SK-N-SH (cell line): ENCODE measurements around the gene ARHGAP20. TPM values are rescaled to one million over a fixed set of nuclear protein-coding genes. Genes with fewer than 3 reads are reported as not detected.

ENCODE experiments used
- CTCF ChIA-PET: fragments of 300-600, 350-600 bp; formaldehyde crosslinking; extraction: SDS; loops from one replicate; lab custom pipeline; 2021; lab: Yijun Ruan, JAX
- POLR2A ChIA-PET: fragments of 350-600 bp; sonication (Branson Sonifier 250); formaldehyde crosslinking; extraction: SDS; loops from one replicate; lab custom pipeline; 2020; ENCODE audit warnings: antibody characterized with exemption, inconsistent platforms; lab: Yijun Ruan, JAX
- DNase-seq: peaks from one replicate; pipeline ENCODE4 v3.0.0; 2012
- H2AFZ ChIP-seq: fragments of 200-600 bp; sonication (generic); 2 replicates; pipeline ENCODE4 v1.8.1; 2016; ENCODE audit warnings: antibody characterized with exemption, mild to moderate bottlenecking, low read depth
- H3F3A ChIP-seq: fragments of 200-600 bp; sonication (generic); replicated peaks from 2 replicates; pipeline ENCODE3; 2016; ENCODE audit warnings: antibody characterized with exemption, mild to moderate bottlenecking; ENCODE audit not compliant: insufficient read depth
- H3K27ac ChIP-seq, 2 experiments: fragments of 200-500 bp in 1 of 2; fragments of 200-600 bp in 1 of 2; sonication (Bioruptor generic) in 1 of 2; sonication (generic), shearing (Covaris generic) in 1 of 2; 2 replicates each; pipeline versions ENCODE4 v1.5.1 to v1.6.1; 2014 to 2016; ENCODE audit warnings: low read depth in 2 of 2, inconsistent platforms in 1 of 2, low read length in 1 of 2, mild to moderate bottlenecking in 1 of 2, mixed read lengths in 1 of 2
- H3K27me3 ChIP-seq: fragments of 200-600 bp; sonication (generic), shearing (Covaris generic); 2 replicates; pipeline ENCODE4 v1.6.1; 2016; ENCODE audit warnings: mixed run types; ENCODE audit not compliant: insufficient read depth
- H3K36me3 ChIP-seq, 2 experiments: fragments of 200-500 bp in 1 of 2; fragments of 200-600 bp in 1 of 2; sonication (Bioruptor generic) in 1 of 2; sonication (generic) in 1 of 2; replicated peaks in 1 of 2; 2 replicates each; pipeline versions ENCODE3 to v1.5.1; 2014 to 2016; ENCODE audit warnings: low read length in 1 of 2, mild to moderate bottlenecking in 1 of 2; ENCODE audit not compliant: insufficient read depth in 2 of 2, control insufficient read depth in 1 of 2
- H3K4me1 ChIP-seq, 2 experiments: fragments of 200-500 bp in 1 of 2; fragments of 200-600 bp in 1 of 2; sonication (Bioruptor generic) in 1 of 2; sonication (generic), shearing (Covaris generic) in 1 of 2; 2 replicates each; pipeline versions ENCODE4 v1.5.1 to v1.6.1; 2014 to 2016; ENCODE audit warnings: low read depth in 1 of 2, low read length in 1 of 2, mixed run types in 1 of 2; ENCODE audit not compliant: insufficient read depth in 2 of 2, control insufficient read depth in 1 of 2
- H3K4me2 ChIP-seq: fragments of 200-600 bp; sonication (generic), shearing (Covaris generic); 2 replicates; pipeline ENCODE4 v1.6.1; 2017; ENCODE audit warnings: mixed run types
- H3K4me3 ChIP-seq, 2 experiments: fragments of 200-500 bp in 1 of 2; fragments of 200-600 bp in 1 of 2; sonication (Bioruptor generic) in 1 of 2; sonication (generic), shearing (Covaris generic) in 1 of 2; 2 replicates each; pipeline versions ENCODE4 v1.5.1 to v1.8.1; 2014 to 2016; ENCODE audit warnings: low read depth in 2 of 2, inconsistent platforms in 1 of 2, low read length in 1 of 2, mild to moderate bottlenecking in 1 of 2, mixed read lengths in 1 of 2, moderate library complexity in 1 of 2
- H3K79me2 ChIP-seq: fragments of 200-600 bp; sonication (generic); 2 replicates; pipeline ENCODE4 v1.8.1; 2017; ENCODE audit warnings: mild to moderate bottlenecking; ENCODE audit not compliant: insufficient read depth
- H3K9ac ChIP-seq: fragments of 200-600 bp; sonication (generic); 2 replicates; pipeline ENCODE4 v1.6.1; 2017; ENCODE audit warnings: mixed run types
- H3K9me2 ChIP-seq: fragments of 200-600 bp; sonication (generic); 2 replicates; pipeline ENCODE4 v1.6.1; 2017; ENCODE audit warnings: mixed run types
- H3K9me3 ChIP-seq: fragments of 200-600 bp; sonication (generic); 2 replicates; pipeline ENCODE4 v1.6.1; 2017; ENCODE audit warnings: mixed run types, mild to moderate bottlenecking, moderate library complexity
- H4K20me1 ChIP-seq: fragments of 200-600 bp; sonication (generic); 2 replicates; pipeline ENCODE4 v1.6.1; 2017; ENCODE audit warnings: mild to moderate bottlenecking, mixed run types; ENCODE audit not compliant: insufficient read depth
- ELF1 ChIP-seq: IDR thresholded peaks from 2 replicates; pipeline ENCODE4 v1.4.0; 2012
- EZH2phosphoT487 ChIP-seq: fragments of 200-600 bp; sonication (generic); IDR thresholded peaks from 2 replicates; pipeline ENCODE4 v1.6.1; 2017; ENCODE audit warnings: low read depth, mixed run types, mild to moderate bottlenecking, antibody characterized with exemption, moderate library complexity, borderline replicate concordance
- FOXM1 ChIP-seq: IDR thresholded peaks from 2 replicates; pipeline ENCODE4 v1.4.0; 2012; ENCODE audit warnings: low read depth, mild to moderate bottlenecking
- GABPA ChIP-seq: IDR thresholded peaks from 2 replicates; pipeline ENCODE4 v1.4.0; 2012; ENCODE audit warnings: low read depth, mild to moderate bottlenecking
- JUND ChIP-seq: IDR thresholded peaks from 2 replicates; pipeline ENCODE4 v1.4.0; 2012
- MEF2A ChIP-seq: IDR thresholded peaks from 2 replicates; pipeline ENCODE4 v1.4.0; 2012; ENCODE audit warnings: low read depth, borderline replicate concordance
- MXI1 ChIP-seq: IDR thresholded peaks from 2 replicates; pipeline ENCODE4 v1.6.1; 2012; ENCODE audit warnings: mild to moderate bottlenecking, low read depth, low read length, improper control_type of control experiment
- NFIC ChIP-seq: IDR thresholded peaks from 2 replicates; pipeline ENCODE4 v1.4.0; 2012; ENCODE audit warnings: borderline replicate concordance
- POLR2AphosphoS5 ChIP-seq: IDR thresholded peaks from 2 replicates; pipeline ENCODE4 v1.6.1; 2012; ENCODE audit warnings: low read depth, low read length
- SMC3 ChIP-seq: IDR thresholded peaks from 2 replicates; pipeline ENCODE4 v1.6.1; 2012; ENCODE audit warnings: low read depth, low read length, improper control_type of control experiment
- ZBTB33 ChIP-seq: IDR thresholded peaks from 2 replicates; pipeline ENCODE4 v1.4.0; 2012; ENCODE audit warnings: low read depth, borderline replicate concordance
- WGBS: methylation state at CpG from one replicate; pipeline ENCODE4 v1.1.6; 2017; ENCODE audit warnings: low lambda C conversion rate; 5-methylcytosine and 5-hydroxymethylcytosine counted together
- polyA plus RNA-seq, 3 experiments: library from polyadenylated mRNA; depleted of rRNA; stranded (reverse); fragments of >200 nt; gene quantifications; 2 replicates each; pipeline ENCODE4 v1.2.3, GENCODE V29; 2012
- TF ChIP-seq, protein P1 (sequence below): IDR thresholded peaks from 2 replicates; pipeline ENCODE4 v1.6.1; 2012; ENCODE audit warnings: mild to moderate bottlenecking, low read depth, low read length, moderate library complexity
- TF ChIP-seq, protein P2 (sequence below): IDR thresholded peaks from 2 replicates; pipeline ENCODE4; 2012
- TF ChIP-seq, protein P3 (sequence below): fragments of 150-350 bp; IDR thresholded peaks from 2 replicates; pipeline ENCODE4 v1.6.1; 2016; ENCODE audit warnings: mild to moderate bottlenecking, low read depth, low read length

The ARHGAP20 gene
- polyA plus RNA-seq, 1 of the 3 experiments (the other 2 are of a cell fraction): 0.76 TPM

GRCh38 chr11:110566577-110566976 is 145.7 kb downstream of the ARHGAP20 start:
- Histone ChIP-seq H3K4me2 (no peak overlapping the region), H2AFZ (no peak overlapping the region), H3K27ac (no peak overlapping the region), H4K20me1 (no peaks in the 10 kb centered on the region), H3K4me3 (no peak overlapping the region), H3F3A (no peaks in the 10 kb centered on the region), H3K79me2 (no peaks in the 10 kb centered on the region), H3K9me2 (no peaks in the 10 kb centered on the region), H3K36me3 (no peaks in the 10 kb centered on the region), H3K9ac (no peak overlapping the region), H3K27me3 (peaks cover 4% of the 10 kb centered on the region; the same call in 1 of the 2 replicates), H3K9me3 (no peaks in the 10 kb centered on the region), H3K4me1 (no peaks in the 10 kb centered on the region)
- POLR2A ChIA-PET: no interaction called here
- WGBS: 23% methylated on average over 2 of the region's 2 CpGs
- DNase-seq: no peak
- TF ChIP-seq, protein P1, sequence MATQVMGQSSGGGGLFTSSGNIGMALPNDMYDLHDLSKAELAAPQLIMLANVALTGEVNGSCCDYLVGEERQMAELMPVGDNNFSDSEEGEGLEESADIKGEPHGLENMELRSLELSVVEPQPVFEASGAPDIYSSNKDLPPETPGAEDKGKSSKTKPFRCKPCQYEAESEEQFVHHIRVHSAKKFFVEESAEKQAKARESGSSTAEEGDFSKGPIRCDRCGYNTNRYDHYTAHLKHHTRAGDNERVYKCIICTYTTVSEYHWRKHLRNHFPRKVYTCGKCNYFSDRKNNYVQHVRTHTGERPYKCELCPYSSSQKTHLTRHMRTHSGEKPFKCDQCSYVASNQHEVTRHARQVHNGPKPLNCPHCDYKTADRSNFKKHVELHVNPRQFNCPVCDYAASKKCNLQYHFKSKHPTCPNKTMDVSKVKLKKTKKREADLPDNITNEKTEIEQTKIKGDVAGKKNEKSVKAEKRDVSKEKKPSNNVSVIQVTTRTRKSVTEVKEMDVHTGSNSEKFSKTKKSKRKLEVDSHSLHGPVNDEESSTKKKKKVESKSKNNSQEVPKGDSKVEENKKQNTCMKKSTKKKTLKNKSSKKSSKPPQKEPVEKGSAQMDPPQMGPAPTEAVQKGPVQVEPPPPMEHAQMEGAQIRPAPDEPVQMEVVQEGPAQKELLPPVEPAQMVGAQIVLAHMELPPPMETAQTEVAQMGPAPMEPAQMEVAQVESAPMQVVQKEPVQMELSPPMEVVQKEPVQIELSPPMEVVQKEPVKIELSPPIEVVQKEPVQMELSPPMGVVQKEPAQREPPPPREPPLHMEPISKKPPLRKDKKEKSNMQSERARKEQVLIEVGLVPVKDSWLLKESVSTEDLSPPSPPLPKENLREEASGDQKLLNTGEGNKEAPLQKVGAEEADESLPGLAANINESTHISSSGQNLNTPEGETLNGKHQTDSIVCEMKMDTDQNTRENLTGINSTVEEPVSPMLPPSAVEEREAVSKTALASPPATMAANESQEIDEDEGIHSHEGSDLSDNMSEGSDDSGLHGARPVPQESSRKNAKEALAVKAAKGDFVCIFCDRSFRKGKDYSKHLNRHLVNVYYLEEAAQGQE: no peak
- no peak for TF ChIP-seq EZH2phosphoT487
- no peak for TF ChIP-seq JUND
- no peak for TF ChIP-seq GABPA
- TF ChIP-seq FOXM1: no peak
- no peak for TF ChIP-seq SMC3
- no peak for TF ChIP-seq ELF1
- CTCF ChIA-PET: interaction anchor here (1.1 kb wide), 1 partner anchor 856 kb away, joined by 3 read pairs; no protein-coding TSS in a partner anchor

DNA sequence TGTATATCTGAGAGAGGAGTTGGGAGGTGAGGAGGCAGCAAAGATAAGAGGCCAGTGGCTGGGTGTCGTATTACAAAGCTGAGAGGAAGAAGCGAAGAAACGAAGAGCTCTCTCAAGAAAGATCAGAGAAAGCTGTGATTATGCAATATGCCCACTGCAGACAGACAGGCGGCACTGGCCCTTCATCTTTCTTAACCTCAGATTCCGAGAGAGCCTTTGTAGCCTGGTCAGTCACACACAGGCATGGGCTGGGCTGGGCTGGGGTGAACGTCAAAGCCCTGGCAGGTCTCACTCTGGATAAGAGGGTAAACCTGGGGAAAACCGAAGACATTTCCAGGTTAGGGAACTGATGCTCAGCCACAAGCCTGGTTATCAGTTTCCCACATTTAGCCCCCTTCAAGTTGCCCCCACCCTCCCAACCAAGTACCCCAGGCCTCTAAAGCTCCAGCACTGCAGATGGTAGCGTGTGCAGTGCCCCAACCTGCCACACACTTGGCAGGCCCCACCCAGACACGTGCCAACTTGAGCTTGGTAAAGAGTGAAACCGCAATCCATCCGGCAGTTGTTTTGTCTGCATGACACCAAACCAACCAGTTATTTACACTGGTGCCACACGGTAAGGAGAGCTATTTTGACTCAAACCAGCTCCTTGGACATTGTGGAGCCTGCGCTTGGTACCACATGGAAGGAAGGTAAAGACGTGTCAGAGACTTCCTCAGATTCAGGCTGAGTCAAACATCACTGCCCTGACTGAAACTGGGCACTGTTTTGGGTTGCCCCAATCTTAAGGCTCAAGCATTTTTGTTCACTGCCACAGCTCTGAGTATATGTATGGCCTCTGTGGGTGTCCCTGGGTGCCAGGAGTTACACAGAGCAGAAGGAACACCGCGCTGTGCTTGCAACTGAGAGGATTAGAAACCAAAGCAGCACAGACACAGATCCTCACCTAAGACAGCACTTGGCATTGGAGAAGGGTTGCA is 146.6 kb downstream of the ARHGAP20 start:
- Histone ChIP-seq H3K79me2 (no peaks in the 10 kb centered on the region), H3K27ac (no peak overlapping the region), H3K4me1 (no peaks in the 10 kb centered on the region), H2AFZ (no peak overlapping the region), H4K20me1 (no peaks in the 10 kb centered on the region), H3K9ac (no peak overlapping the region), H3F3A (no peaks in the 10 kb centered on the region), H3K36me3 (no peaks in the 10 kb centered on the region), H3K4me3 (no peak overlapping the region), H3K9me3 (no peaks in the 10 kb centered on the region), H3K27me3 (peaks cover 4% of the 10 kb centered on the region; the same call in 1 of the 2 replicates), H3K9me2 (no peaks in the 10 kb centered on the region), H3K4me2 (no peak overlapping the region)
- WGBS: 67% methylated on average over 9 of the region's 16 CpGs
- ChIA-PET CTCF (no interaction called here), POLR2A (no interaction called here)
- no peak for DNase-seq
- TF ChIP-seq, protein P2, sequence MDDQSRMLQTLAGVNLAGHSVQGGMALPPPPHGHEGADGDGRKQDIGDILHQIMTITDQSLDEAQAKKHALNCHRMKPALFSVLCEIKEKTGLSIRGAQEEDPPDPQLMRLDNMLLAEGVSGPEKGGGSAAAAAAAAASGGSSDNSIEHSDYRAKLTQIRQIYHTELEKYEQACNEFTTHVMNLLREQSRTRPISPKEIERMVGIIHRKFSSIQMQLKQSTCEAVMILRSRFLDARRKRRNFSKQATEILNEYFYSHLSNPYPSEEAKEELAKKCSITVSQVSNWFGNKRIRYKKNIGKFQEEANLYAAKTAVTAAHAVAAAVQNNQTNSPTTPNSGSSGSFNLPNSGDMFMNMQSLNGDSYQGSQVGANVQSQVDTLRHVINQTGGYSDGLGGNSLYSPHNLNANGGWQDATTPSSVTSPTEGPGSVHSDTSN: no peak
- no peak for TF ChIP-seq POLR2AphosphoS5
- TF ChIP-seq MEF2A: no peak
- no peak for TF ChIP-seq ZBTB33
- TF ChIP-seq MXI1: no peak
- no peak for TF ChIP-seq NFIC
- no peak for TF ChIP-seq SMC3
- TF ChIP-seq, protein P3, sequence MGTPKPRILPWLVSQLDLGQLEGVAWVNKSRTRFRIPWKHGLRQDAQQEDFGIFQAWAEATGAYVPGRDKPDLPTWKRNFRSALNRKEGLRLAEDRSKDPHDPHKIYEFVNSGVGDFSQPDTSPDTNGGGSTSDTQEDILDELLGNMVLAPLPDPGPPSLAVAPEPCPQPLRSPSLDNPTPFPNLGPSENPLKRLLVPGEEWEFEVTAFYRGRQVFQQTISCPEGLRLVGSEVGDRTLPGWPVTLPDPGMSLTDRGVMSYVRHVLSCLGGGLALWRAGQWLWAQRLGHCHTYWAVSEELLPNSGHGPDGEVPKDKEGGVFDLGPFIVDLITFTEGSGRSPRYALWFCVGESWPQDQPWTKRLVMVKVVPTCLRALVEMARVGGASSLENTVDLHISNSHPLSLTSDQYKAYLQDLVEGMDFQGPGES: no peak
- TF ChIP-seq, protein P1: no peak
